ENCODE measurements around the gene S100A14. TPM values are rescaled to one million over a fixed set of nuclear protein-coding genes. Genes with fewer than 3 reads are reported as not detected.

Gene S100A14
- total and polyA plus RNA-seq, 2 of the 13 experiments (the other 11 are each of a cell fraction or from before 2014, with no cell fraction given), result 1.4 to 7.7 TPM

DNA sequence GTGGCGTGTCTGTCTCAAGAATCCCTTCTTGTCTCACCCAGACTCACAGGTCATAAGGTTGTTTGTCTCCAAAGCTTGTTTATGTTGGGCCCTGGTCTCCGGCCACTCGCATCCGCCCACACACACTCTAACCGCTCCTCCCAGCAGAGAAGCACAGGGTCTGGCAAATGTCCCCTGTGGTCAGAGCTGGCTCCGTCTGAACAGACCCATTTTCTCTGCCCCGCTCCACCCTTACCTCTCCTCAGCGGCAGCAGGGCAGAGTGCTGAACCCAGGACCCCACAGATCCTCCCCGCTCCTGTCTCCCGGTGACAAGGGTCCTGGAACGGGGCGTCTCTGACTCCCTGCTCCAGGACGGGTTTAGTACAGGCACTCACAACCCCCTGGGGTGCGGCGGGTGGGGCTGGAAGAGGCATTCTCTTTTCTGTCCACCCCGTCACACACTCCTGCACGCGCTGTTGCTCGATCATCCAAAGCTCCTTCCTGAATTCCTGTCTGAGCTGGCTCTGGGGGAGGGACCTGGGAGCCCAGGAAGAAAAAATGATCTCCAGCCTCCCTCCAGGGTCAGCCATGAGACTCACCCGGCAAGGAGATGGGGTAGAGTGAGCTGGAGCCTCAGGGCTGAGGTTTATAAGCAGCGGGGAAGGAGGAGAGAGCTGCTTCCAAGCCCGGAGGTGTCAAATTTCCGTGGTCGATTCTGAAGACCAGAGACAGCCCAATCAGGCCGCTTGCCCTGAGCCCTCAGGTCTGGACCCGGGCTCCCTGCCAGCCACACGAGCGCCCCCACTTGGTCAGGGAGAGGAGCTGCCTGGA, 11.0 kb upstream of the S100A14 start, which contains the start of gene S100A13 (continued):
- TF ChIP-seq, protein P1, sequence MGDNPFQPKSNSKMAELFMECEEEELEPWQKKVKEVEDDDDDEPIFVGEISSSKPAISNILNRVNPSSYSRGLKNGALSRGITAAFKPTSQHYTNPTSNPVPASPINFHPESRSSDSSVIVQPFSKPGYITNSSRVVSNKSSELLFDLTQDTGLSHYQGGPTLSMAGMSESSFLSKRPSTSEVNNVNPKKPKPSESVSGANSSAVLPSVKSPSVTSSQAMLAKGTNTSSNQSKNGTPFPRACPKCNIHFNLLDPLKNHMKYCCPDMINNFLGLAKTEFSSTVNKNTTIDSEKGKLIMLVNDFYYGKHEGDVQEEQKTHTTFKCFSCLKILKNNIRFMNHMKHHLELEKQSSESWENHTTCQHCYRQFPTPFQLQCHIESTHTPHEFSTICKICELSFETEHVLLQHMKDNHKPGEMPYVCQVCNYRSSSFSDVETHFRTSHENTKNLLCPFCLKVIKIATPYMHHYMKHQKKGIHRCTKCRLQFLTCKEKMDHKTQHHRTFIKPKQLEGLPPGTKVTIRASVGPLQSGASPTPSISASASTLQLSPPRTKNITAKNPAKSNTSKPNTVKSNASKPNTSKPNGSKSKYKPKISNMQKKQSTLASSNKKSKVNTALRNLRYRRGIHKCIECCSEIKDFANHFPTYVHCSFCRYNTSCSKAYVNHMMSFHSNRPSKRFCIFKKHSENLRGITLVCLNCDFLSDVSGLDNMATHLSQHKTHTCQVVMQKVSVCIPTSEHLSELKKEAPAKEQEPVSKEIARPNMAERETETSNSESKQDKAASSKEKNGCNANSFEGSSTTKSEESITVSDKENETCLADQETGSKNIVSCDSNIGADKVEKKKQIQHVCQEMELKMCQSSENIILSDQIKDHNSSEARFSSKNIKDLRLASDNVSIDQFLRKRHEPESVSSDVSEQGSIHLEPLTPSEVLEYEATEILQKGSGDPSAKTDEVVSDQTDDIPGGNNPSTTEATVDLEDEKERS (CRISPR knock-in tag; IDR thresholded peaks at IDR 0.05), result no peak
- TF ChIP-seq ZMYM3 (CRISPR knock-in tag; IDR thresholded peaks at IDR 0.05), result no peak
- TF ChIP-seq ZNF775 (CRISPR knock-in tag; IDR thresholded peaks at IDR 0.05; ENCODE audit: borderline replicate concordance), result no peak
- TF ChIP-seq, protein P2, sequence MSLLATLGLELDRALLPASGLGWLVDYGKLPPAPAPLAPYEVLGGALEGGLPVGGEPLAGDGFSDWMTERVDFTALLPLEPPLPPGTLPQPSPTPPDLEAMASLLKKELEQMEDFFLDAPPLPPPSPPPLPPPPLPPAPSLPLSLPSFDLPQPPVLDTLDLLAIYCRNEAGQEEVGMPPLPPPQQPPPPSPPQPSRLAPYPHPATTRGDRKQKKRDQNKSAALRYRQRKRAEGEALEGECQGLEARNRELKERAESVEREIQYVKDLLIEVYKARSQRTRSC (CRISPR knock-in tag; IDR thresholded peaks at IDR 0.05; ENCODE audit: low read depth), result no peak
- TF ChIP-seq ZSCAN22 (CRISPR knock-in tag; IDR thresholded peaks at IDR 0.05), result no peak
- no peak for TF ChIP-seq ZNF124 (CRISPR knock-in tag; IDR thresholded peaks at IDR 0.05)
- TF ChIP-seq TARDBP (CRISPR knock-in tag; IDR thresholded peaks at IDR 0.05), result no peak
- TF ChIP-seq, protein P3, sequence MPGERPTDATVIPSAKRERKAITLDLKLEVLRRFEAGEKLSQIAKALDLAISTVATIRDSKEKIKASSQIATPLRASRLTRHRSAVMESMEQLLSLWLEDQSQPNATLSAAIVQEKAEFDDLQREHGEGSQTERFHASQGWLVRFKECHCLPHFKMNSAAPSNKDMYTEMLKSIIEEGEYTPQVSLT (CRISPR knock-in tag; IDR thresholded peaks at IDR 0.05; ENCODE audit: borderline replicate concordance, low read depth), result no peak
- no peak for TF ChIP-seq ARHGAP35 (CRISPR knock-in tag; IDR thresholded peaks at IDR 0.05; ENCODE audit: borderline replicate concordance)
- TF ChIP-seq NFIB (CRISPR knock-in tag; IDR thresholded peaks at IDR 0.05; ENCODE audit: borderline replicate concordance), result no peak
- TF ChIP-seq MAF1 (CRISPR knock-in tag; IDR thresholded peaks at IDR 0.05; ENCODE audit: borderline replicate concordance), result 0 out of 2 replicates have a peak, but pooled peaks have one; percentile 53
- TF ChIP-seq, protein P4, sequence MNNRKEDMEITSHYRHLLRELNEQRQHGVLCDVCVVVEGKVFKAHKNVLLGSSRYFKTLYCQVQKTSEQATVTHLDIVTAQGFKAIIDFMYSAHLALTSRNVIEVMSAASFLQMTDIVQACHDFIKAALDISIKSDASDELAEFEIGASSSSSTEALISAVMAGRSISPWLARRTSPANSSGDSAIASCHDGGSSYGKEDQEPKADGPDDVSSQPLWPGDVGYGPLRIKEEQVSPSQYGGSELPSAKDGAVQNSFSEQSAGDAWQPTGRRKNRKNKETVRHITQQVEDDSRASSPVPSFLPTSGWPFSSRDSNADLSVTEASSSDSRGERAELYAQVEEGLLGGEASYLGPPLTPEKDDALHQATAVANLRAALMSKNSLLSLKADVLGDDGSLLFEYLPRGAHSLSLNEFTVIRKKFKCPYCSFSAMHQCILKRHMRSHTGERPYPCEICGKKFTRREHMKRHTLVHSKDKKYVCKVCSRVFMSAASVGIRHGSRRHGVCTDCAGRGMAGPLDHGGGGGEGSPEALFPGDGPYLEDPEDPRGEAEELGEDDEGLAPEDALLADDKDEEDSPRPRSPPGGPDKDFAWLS (CRISPR knock-in tag; IDR thresholded peaks at IDR 0.05; ENCODE audit: borderline replicate concordance), result no peak
- TF ChIP-seq ZNF496 (CRISPR knock-in tag; IDR thresholded peaks at IDR 0.05; ENCODE audit: insufficient replicate concordance), result no peak
- no peak; the same call in 1 of the 2 replicates for TF ChIP-seq ZNF17 (CRISPR knock-in tag; IDR thresholded peaks at IDR 0.05)
- TF ChIP-seq, protein P5, sequence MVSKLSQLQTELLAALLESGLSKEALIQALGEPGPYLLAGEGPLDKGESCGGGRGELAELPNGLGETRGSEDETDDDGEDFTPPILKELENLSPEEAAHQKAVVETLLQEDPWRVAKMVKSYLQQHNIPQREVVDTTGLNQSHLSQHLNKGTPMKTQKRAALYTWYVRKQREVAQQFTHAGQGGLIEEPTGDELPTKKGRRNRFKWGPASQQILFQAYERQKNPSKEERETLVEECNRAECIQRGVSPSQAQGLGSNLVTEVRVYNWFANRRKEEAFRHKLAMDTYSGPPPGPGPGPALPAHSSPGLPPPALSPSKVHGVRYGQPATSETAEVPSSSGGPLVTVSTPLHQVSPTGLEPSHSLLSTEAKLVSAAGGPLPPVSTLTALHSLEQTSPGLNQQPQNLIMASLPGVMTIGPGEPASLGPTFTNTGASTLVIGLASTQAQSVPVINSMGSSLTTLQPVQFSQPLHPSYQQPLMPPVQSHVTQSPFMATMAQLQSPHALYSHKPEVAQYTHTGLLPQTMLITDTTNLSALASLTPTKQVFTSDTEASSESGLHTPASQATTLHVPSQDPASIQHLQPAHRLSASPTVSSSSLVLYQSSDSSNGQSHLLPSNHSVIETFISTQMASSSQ (IDR thresholded peaks at IDR 0.05; ENCODE audit: low read depth), result no peak
- TF ChIP-seq, protein P5 (CRISPR knock-in tag; IDR thresholded peaks at IDR 0.05; ENCODE audit: borderline replicate concordance), result no peak
- TF ChIP-seq, protein P6, sequence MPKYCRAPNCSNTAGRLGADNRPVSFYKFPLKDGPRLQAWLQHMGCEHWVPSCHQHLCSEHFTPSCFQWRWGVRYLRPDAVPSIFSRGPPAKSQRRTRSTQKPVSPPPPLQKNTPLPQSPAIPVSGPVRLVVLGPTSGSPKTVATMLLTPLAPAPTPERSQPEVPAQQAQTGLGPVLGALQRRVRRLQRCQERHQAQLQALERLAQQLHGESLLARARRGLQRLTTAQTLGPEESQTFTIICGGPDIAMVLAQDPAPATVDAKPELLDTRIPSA (CRISPR knock-in tag; IDR thresholded peaks at IDR 0.05; ENCODE audit: borderline replicate concordance), result no peak

Measured in HepG2 (cell line).